Endodermal cell (in vitro differentiated cells): ENCODE measurements around the gene ADK. TPM values are rescaled to one million over a fixed set of nuclear protein-coding genes. Genes with fewer than 3 reads are reported as not detected.

Experiments used
- DNase-seq: peaks from one replicate; pipeline ENCODE4 v3.0.0-alpha.2; 2017
- H3K27ac ChIP-seq: 2 replicates; pipeline ENCODE4 v1.5.1; 2013; ENCODE audit warnings: mild to moderate bottlenecking, low read depth, low read length, moderate library complexity
- H3K27me3 ChIP-seq: 2 replicates; pipeline ENCODE4 v1.6.1; 2013; ENCODE audit warnings: mild to moderate bottlenecking, low read length, moderate library complexity; ENCODE audit not compliant: insufficient read depth, control insufficient read depth, poor library complexity, severe bottlenecking
- H3K36me3 ChIP-seq: 2 replicates; pipeline ENCODE4 v1.7.0; 2013; ENCODE audit warnings: mild to moderate bottlenecking, low read length, moderate library complexity; ENCODE audit not compliant: control insufficient read depth, insufficient read depth
- H3K4me1 ChIP-seq: one replicate; pipeline ENCODE4 v1.7.0; 2013; ENCODE audit warnings: low read length; ENCODE audit not compliant: control insufficient read depth, insufficient read depth
- H3K4me3 ChIP-seq: 2 replicates; pipeline ENCODE4 v1.5.1; 2013; ENCODE audit warnings: mild to moderate bottlenecking, low read length, moderate library complexity
- H3K9ac ChIP-seq: 2 replicates; pipeline ENCODE4 v1.6.1; 2013; ENCODE audit warnings: mild to moderate bottlenecking, low read length, moderate library complexity; ENCODE audit not compliant: poor library complexity, severe bottlenecking; ENCODE audit errors: extremely low read depth
- H3K9me3 ChIP-seq: 2 replicates; pipeline ENCODE4 v1.6.1; 2013; ENCODE audit warnings: mild to moderate bottlenecking, low read length, moderate library complexity; ENCODE audit not compliant: control insufficient read depth
- H3K27ac Mint-ChIP-seq: 2 replicates; pipeline ENCODE4 v1.8.0; 2020; ENCODE audit warnings: mixed read lengths
- H3K27me3 Mint-ChIP-seq: 2 replicates; pipeline ENCODE4 v1.8.0; 2021; ENCODE audit warnings: mild to moderate bottlenecking, mixed read lengths; ENCODE audit not compliant: insufficient read depth
- H3K36me3 Mint-ChIP-seq: 2 replicates; pipeline ENCODE4 v1.8.0; 2020; ENCODE audit warnings: low read depth, mixed read lengths
- H3K4me1 Mint-ChIP-seq: 2 replicates; pipeline ENCODE4 v1.8.0; 2020; ENCODE audit warnings: mixed read lengths
- H3K4me3 Mint-ChIP-seq: 2 replicates; pipeline ENCODE4 v1.8.0; 2020; ENCODE audit warnings: mild to moderate bottlenecking, moderate library complexity, mixed read lengths
- H3K9me3 Mint-ChIP-seq: 2 replicates; pipeline ENCODE4 v1.8.0; 2020; ENCODE audit warnings: mild to moderate bottlenecking, mixed read lengths
- WGBS, 2 experiments: methylation state at CpG; one replicate each; pipeline versions ENCODE4 v1.1.5 to v1.1.7; 2013; ENCODE audit warnings: missing lambda C conversion rate in 2 of 2, mixed read lengths in 1 of 2; ENCODE audit not compliant: insufficient coverage in 1 of 2, insufficient read length in 1 of 2; 5-methylcytosine and 5-hydroxymethylcytosine counted together
- total RNA-seq, 2 donors: library from RNA; stranded (reverse); fragmentation: NEBNext Ultra II Directional in 1 of 2; extraction: Animal tissue kit (Norgen Biotek cat#: 25700) in 1 of 2; gene quantifications; 2 replicates in 1 of 2; 3 replicates in 1 of 2; pipeline ENCODE4 v1.2.1, GENCODE V29; 2021
- TF ChIP-seq, protein P1 (sequence below): fragments of 200-600 bp; sonication (generic); conservative IDR thresholded peaks from 2 replicates; pipeline ENCODE4 v1.5.0; 2021; ENCODE audit warnings: antibody characterized with exemption, mild to moderate bottlenecking

Gene ADK
- total RNA-seq, 2 donors from 2014 or later, result 23.6 to 36.7 TPM

DNA sequence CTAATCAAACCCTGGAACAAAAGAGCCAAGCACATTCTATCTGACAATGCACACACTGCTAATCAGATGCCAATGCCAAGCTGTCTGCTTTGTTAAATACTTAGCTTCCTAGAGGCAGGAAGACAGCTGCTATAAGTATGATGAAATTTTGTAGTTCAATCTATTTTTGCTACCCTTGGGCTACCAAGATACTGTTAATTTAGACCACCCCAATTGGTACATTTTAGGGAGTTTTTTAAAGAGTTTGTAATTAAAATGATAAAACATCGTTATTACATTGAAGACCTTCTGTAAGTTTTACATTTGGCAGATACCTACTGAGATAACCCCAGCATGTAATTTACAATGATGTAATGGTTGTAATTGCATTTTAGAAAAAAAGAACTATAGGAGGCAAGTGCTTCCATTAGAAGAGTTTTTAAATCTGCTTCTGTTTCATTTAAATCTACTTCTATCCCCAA, 268.5 kb downstream of the ADK start:
- no peak overlapping the region for H3K4me3 Mint-ChIP-seq
- H3K27me3 Mint-ChIP-seq, result no peaks in the 10 kb centered on the region
- Histone ChIP-seq H3K4me3 (no peak overlapping the region), H3K9ac (no peak overlapping the region), H3K36me3 (no peaks in the 10 kb centered on the region), H3K27me3 (no peaks in the 10 kb centered on the region), H3K9me3 (peaks cover 11% of the 10 kb centered on the region), H3K27ac (peak overlapping the region; percentile 100), H3K4me1 (no peaks in the 10 kb centered on the region)
- no peak for DNase-seq
- peaks cover 10% of the 10 kb centered on the region for H3K9me3 Mint-ChIP-seq
- no peak overlapping the region for H3K27ac Mint-ChIP-seq
- 79% methylated on average over 1 of the region's 1 CpG; no CpG with 5 or more reads in 1 of the 2 experiments for WGBS, 2 experiments
- TF ChIP-seq, protein P1, sequence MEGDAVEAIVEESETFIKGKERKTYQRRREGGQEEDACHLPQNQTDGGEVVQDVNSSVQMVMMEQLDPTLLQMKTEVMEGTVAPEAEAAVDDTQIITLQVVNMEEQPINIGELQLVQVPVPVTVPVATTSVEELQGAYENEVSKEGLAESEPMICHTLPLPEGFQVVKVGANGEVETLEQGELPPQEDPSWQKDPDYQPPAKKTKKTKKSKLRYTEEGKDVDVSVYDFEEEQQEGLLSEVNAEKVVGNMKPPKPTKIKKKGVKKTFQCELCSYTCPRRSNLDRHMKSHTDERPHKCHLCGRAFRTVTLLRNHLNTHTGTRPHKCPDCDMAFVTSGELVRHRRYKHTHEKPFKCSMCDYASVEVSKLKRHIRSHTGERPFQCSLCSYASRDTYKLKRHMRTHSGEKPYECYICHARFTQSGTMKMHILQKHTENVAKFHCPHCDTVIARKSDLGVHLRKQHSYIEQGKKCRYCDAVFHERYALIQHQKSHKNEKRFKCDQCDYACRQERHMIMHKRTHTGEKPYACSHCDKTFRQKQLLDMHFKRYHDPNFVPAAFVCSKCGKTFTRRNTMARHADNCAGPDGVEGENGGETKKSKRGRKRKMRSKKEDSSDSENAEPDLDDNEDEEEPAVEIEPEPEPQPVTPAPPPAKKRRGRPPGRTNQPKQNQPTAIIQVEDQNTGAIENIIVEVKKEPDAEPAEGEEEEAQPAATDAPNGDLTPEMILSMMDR, result no peak
- peaks cover 26% of the 10 kb centered on the region for H3K4me1 Mint-ChIP-seq
- peaks cover 15% of the 10 kb centered on the region for H3K36me3 Mint-ChIP-seq

DNA sequence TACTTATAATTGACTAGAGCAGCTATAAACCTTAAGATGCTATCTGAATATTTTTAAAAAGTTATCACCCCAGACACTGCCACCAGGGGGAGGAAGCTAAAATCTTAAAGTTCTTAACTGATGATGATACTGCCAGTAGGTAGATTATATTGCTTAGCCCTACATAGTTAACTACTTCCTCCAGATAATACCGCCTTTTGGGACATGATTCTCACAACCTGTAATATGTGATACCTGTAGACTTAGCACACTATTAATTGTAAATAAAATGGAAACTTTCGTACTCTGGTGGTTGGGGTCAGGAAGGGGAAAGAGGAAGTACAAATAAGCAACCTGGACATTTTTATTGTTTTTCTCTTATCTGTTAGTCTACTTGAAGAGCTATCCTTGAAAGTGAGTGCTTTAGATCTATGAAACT, 268.9 kb downstream of the ADK start:
- H3K4me1 ChIP-seq, result no peaks in the 10 kb centered on the region
- H3K27ac ChIP-seq, result peak overlapping the region; percentile 100
- H3K9me3 ChIP-seq, result peaks cover 11% of the 10 kb centered on the region
- no peaks in the 10 kb centered on the region for H3K36me3 ChIP-seq
- no peak overlapping the region for H3K9ac ChIP-seq
- Mint-ChIP-seq H3K27ac (no peak overlapping the region), H3K9me3 (peaks cover 12% of the 10 kb centered on the region), H3K27me3 (no peaks in the 10 kb centered on the region), H3K36me3 (peaks cover 17% of the 10 kb centered on the region), H3K4me1 (peaks cover 26% of the 10 kb centered on the region), H3K4me3 (no peak overlapping the region)
- H3K27me3 ChIP-seq, result no peaks in the 10 kb centered on the region
- no peak for DNase-seq
- H3K4me3 ChIP-seq, result no peak overlapping the region
- TF ChIP-seq, protein P1, result peak; percentile 84
- WGBS, 2 experiments, result 80 to 88% methylated on average over 1 to 2 of the region's 2 CpGs

- peaks cover 12% of the 10 kb centered on the region for H3K9me3 Mint-ChIP-seq
- no peak overlapping the region for H3K4me3 Mint-ChIP-seq
- TF ChIP-seq, protein P1, result no peak
- H3K4me3 ChIP-seq, result no peak overlapping the region
- peaks cover 11% of the 10 kb centered on the region for H3K9me3 ChIP-seq
- no peaks in the 10 kb centered on the region for H3K27me3 ChIP-seq
- no peaks in the 10 kb centered on the region for H3K27me3 Mint-ChIP-seq
- no peak overlapping the region for H3K27ac Mint-ChIP-seq
- peaks cover 17% of the 10 kb centered on the region for H3K36me3 Mint-ChIP-seq
- 100% methylated on average over 1 of the region's 1 CpG; no CpG with 5 or more reads in 1 of the 2 experiments for WGBS, 2 experiments
- peaks cover 11% of the 10 kb centered on the region for H3K4me1 Mint-ChIP-seq
- no peak overlapping the region for H3K9ac ChIP-seq
- no peaks in the 10 kb centered on the region for H3K4me1 ChIP-seq
- DNase-seq, result no peak
- no peaks in the 10 kb centered on the region for H3K36me3 ChIP-seq
- H3K27ac ChIP-seq, result no peak overlapping the region
Measured at GRCh38 chr10:74424565-74424964, 273.5 kb downstream of the ADK start.
